ENCODE data around the gene B3GALT4.

The B3GALT4 gene

GRCh38 chr6:33289784-33290315 lies 12.9 kb downstream of the B3GALT4 start:
- Histone ChIP-seq H3K4me1 (ENCODE audit: control insufficient read depth, insufficient read depth, low read length) (peaks cover 11% of the 10 kb centered on the region; the same call in 1 of the 2 replicates), H3K9me3 (ENCODE audit: control insufficient read depth, insufficient read depth, low read depth, low read length) (no peaks in the 10 kb centered on the region), H3K4me3 (ENCODE audit: low read depth, low read length) (peak overlapping the region; percentile 79), H3K27ac (ENCODE audit: extremely low read depth, low read depth, low read length) (peak overlapping the region; percentile 20; the same call in 1 of the 2 replicates), H3K36me3 (ENCODE audit: control insufficient read depth in 2 of 2, insufficient read depth in 1 of 2, low read length in 2 of 2) (peaks cover 4 to 70% of the 10 kb centered on the region in 2 experiments)
- CTCF ChIA-PET, result interaction anchor here (0.6 to 3.6 kb wide), 6 partner anchors 9 to 136 kb away, joined by 3 to 33 read pairs (median 9); partner anchors contain the start of genes B3GALT4, RGL2, RPS18 and VPS52
- 0 out of 2 replicates have a peak, but pooled peaks have one; percentile 4 for TF ChIP-seq ZNF2 (tag by site-specific recombination; IDR thresholded peaks at IDR 0.05)
- no peak for TF ChIP-seq ZNF530 (tag by site-specific recombination; IDR thresholded peaks at IDR 0.05; ENCODE audit: low read depth)
- no peak for TF ChIP-seq ZNF157 (tag by site-specific recombination; IDR thresholded peaks at IDR 0.05)
- TF ChIP-seq KLF9 (tag by site-specific recombination; IDR thresholded peaks at IDR 0.05; ENCODE audit: low read depth), result no peak
- TF ChIP-seq ZFP41 (tag by site-specific recombination; IDR thresholded peaks at IDR 0.05; ENCODE audit: borderline replicate concordance), result no peak
- 0 out of 2 replicates have a peak, but pooled peaks have one; percentile 6 for TF ChIP-seq ZNF394 (tag by site-specific recombination; IDR thresholded peaks at IDR 0.05; ENCODE audit: borderline replicate concordance)
- no peak for TF ChIP-seq ZNF785 (tag by site-specific recombination; IDR thresholded peaks at IDR 0.05)
- no peak for TF ChIP-seq ZNF473 (tag by site-specific recombination; IDR thresholded peaks at IDR 0.05)
- no peak for TF ChIP-seq SP2 (tag by site-specific recombination; IDR thresholded peaks at IDR 0.05)
- TF ChIP-seq ZEB2 (tag by site-specific recombination; IDR thresholded peaks at IDR 0.05), result 0 out of 2 replicates have a peak, but pooled peaks have one; percentile 1
- no peak for TF ChIP-seq ZNF223 (tag by site-specific recombination; IDR thresholded peaks at IDR 0.05)
- POLR2A ChIA-PET, result interaction anchor here (0.9 to 7.5 kb wide), 11 partner anchors 9 to 319 kb away, joined by 3 to 92 read pairs (median 9); partner anchors contain the start of genes B3GALT4, RGL2, RPS18 and VPS52

- peaks cover 4 to 70% of the 10 kb centered on the region in 2 experiments for H3K36me3 ChIP-seq (ENCODE audit: control insufficient read depth in 2 of 2, insufficient read depth in 1 of 2, low read length in 2 of 2)
- ChIA-PET CTCF (interaction anchor here (0.6 to 3.6 kb wide), 5 partner anchors 9 to 136 kb away, joined by 3 to 33 read pairs (median 4); partner anchors contain the start of genes B3GALT4 and RGL2), POLR2A (interaction anchor here (1.9 to 7.5 kb wide), 6 partner anchors 8 to 41 kb away, joined by 8 to 92 read pairs (median 36); partner anchors contain the start of genes B3GALT4, RGL2, RPS18 and VPS52)
- no peak overlapping the region; the same call in 1 of the 2 replicates for H3K4me3 ChIP-seq (ENCODE audit: low read depth, low read length)
- no peaks in the 10 kb centered on the region for H3K9me3 ChIP-seq (ENCODE audit: control insufficient read depth, insufficient read depth, low read depth, low read length)
- H3K27ac ChIP-seq (ENCODE audit: extremely low read depth, low read depth, low read length), result no peak overlapping the region; the same call in 1 of the 2 replicates
- peaks cover 11% of the 10 kb centered on the region; the same call in 1 of the 2 replicates for H3K4me1 ChIP-seq (ENCODE audit: control insufficient read depth, insufficient read depth, low read length)
- TF ChIP-seq ZNF624 (tag by site-specific recombination; IDR thresholded peaks at IDR 0.05) (no peak), PATZ1 (tag by site-specific recombination; IDR thresholded peaks at IDR 0.05) (no peak), GLIS2 (tag by site-specific recombination; IDR thresholded peaks at IDR 0.05) (no peak), ZNF600 (tag by site-specific recombination; IDR thresholded peaks at IDR 0.05) (peak; percentile 64; the same call in 1 of the 2 replicates), ZNF514 (tag by site-specific recombination; IDR thresholded peaks at IDR 0.05) (no peak), ZNF664 (tag by site-specific recombination; IDR thresholded peaks at IDR 0.05) (no peak), ZNF266 (tag by site-specific recombination; IDR thresholded peaks at IDR 0.05; ENCODE audit: low read depth) (no peak), MEIS1 (CRISPR knock-in tag; IDR thresholded peaks at IDR 0.05; ENCODE audit: borderline replicate concordance) (no peak)
Measured at GRCh38 chr6:33290459-33290858, 13.5 kb downstream of the B3GALT4 start.
